SK-N-SH (cell line): ENCODE measurements around the gene APBA2. TPM values are rescaled to one million over a fixed set of nuclear protein-coding genes. Genes with fewer than 3 reads are reported as not detected.

Experiments
- CTCF ChIA-PET: fragments of 300-600, 350-600 bp; formaldehyde crosslinking; extraction: SDS; loops from one replicate; lab custom pipeline; 2021; lab: Yijun Ruan, JAX
- POLR2A ChIA-PET: fragments of 350-600 bp; sonication (Branson Sonifier 250); formaldehyde crosslinking; extraction: SDS; loops from one replicate; lab custom pipeline; 2020; ENCODE audit warnings: antibody characterized with exemption, inconsistent platforms; lab: Yijun Ruan, JAX
- DNase-seq: peaks from one replicate; pipeline ENCODE4 v3.0.0; 2012
- H2AFZ ChIP-seq: fragments of 200-600 bp; sonication (generic); 2 replicates; pipeline ENCODE4 v1.8.1; 2016; ENCODE audit warnings: antibody characterized with exemption, mild to moderate bottlenecking, low read depth
- H3F3A ChIP-seq: fragments of 200-600 bp; sonication (generic); replicated peaks from 2 replicates; pipeline ENCODE3; 2016; ENCODE audit warnings: antibody characterized with exemption, mild to moderate bottlenecking; ENCODE audit not compliant: insufficient read depth
- H3K27ac ChIP-seq, 2 experiments: fragments of 200-500 bp in 1 of 2; fragments of 200-600 bp in 1 of 2; sonication (Bioruptor generic) in 1 of 2; sonication (generic), shearing (Covaris generic) in 1 of 2; 2 replicates each; pipeline versions ENCODE4 v1.5.1 to v1.6.1; 2014 to 2016; ENCODE audit warnings: low read depth in 2 of 2, inconsistent platforms in 1 of 2, low read length in 1 of 2, mild to moderate bottlenecking in 1 of 2, mixed read lengths in 1 of 2
- H3K27me3 ChIP-seq: fragments of 200-600 bp; sonication (generic), shearing (Covaris generic); 2 replicates; pipeline ENCODE4 v1.6.1; 2016; ENCODE audit warnings: mixed run types; ENCODE audit not compliant: insufficient read depth
- H3K36me3 ChIP-seq, 2 experiments: fragments of 200-500 bp in 1 of 2; fragments of 200-600 bp in 1 of 2; sonication (Bioruptor generic) in 1 of 2; sonication (generic) in 1 of 2; replicated peaks in 1 of 2; 2 replicates each; pipeline versions ENCODE3 to v1.5.1; 2014 to 2016; ENCODE audit warnings: low read length in 1 of 2, mild to moderate bottlenecking in 1 of 2; ENCODE audit not compliant: insufficient read depth in 2 of 2, control insufficient read depth in 1 of 2
- H3K4me1 ChIP-seq, 2 experiments: fragments of 200-500 bp in 1 of 2; fragments of 200-600 bp in 1 of 2; sonication (Bioruptor generic) in 1 of 2; sonication (generic), shearing (Covaris generic) in 1 of 2; 2 replicates each; pipeline versions ENCODE4 v1.5.1 to v1.6.1; 2014 to 2016; ENCODE audit warnings: low read depth in 1 of 2, low read length in 1 of 2, mixed run types in 1 of 2; ENCODE audit not compliant: insufficient read depth in 2 of 2, control insufficient read depth in 1 of 2
- H3K4me2 ChIP-seq: fragments of 200-600 bp; sonication (generic), shearing (Covaris generic); 2 replicates; pipeline ENCODE4 v1.6.1; 2017; ENCODE audit warnings: mixed run types
- H3K4me3 ChIP-seq, 2 experiments: fragments of 200-500 bp in 1 of 2; fragments of 200-600 bp in 1 of 2; sonication (Bioruptor generic) in 1 of 2; sonication (generic), shearing (Covaris generic) in 1 of 2; 2 replicates each; pipeline versions ENCODE4 v1.5.1 to v1.8.1; 2014 to 2016; ENCODE audit warnings: low read depth in 2 of 2, inconsistent platforms in 1 of 2, low read length in 1 of 2, mild to moderate bottlenecking in 1 of 2, mixed read lengths in 1 of 2, moderate library complexity in 1 of 2
- H3K79me2 ChIP-seq: fragments of 200-600 bp; sonication (generic); 2 replicates; pipeline ENCODE4 v1.8.1; 2017; ENCODE audit warnings: mild to moderate bottlenecking; ENCODE audit not compliant: insufficient read depth
- H3K9ac ChIP-seq: fragments of 200-600 bp; sonication (generic); 2 replicates; pipeline ENCODE4 v1.6.1; 2017; ENCODE audit warnings: mixed run types
- H3K9me2 ChIP-seq: fragments of 200-600 bp; sonication (generic); 2 replicates; pipeline ENCODE4 v1.6.1; 2017; ENCODE audit warnings: mixed run types
- H3K9me3 ChIP-seq: fragments of 200-600 bp; sonication (generic); 2 replicates; pipeline ENCODE4 v1.6.1; 2017; ENCODE audit warnings: mixed run types, mild to moderate bottlenecking, moderate library complexity
- H4K20me1 ChIP-seq: fragments of 200-600 bp; sonication (generic); 2 replicates; pipeline ENCODE4 v1.6.1; 2017; ENCODE audit warnings: mild to moderate bottlenecking, mixed run types; ENCODE audit not compliant: insufficient read depth
- CHD2 ChIP-seq: fragments of 150-350 bp; IDR thresholded peaks from 2 replicates; pipeline ENCODE4 v1.6.1; 2018; ENCODE audit warnings: low read length; ENCODE audit not compliant: partially characterized antibody
- FOXM1 ChIP-seq: IDR thresholded peaks from 2 replicates; pipeline ENCODE4 v1.4.0; 2012; ENCODE audit warnings: low read depth, mild to moderate bottlenecking
- GABPA ChIP-seq: IDR thresholded peaks from 2 replicates; pipeline ENCODE4 v1.4.0; 2012; ENCODE audit warnings: low read depth, mild to moderate bottlenecking
- JUND ChIP-seq: IDR thresholded peaks from 2 replicates; pipeline ENCODE4 v1.4.0; 2012
- NFIC ChIP-seq: IDR thresholded peaks from 2 replicates; pipeline ENCODE4 v1.4.0; 2012; ENCODE audit warnings: borderline replicate concordance
- NRF1 ChIP-seq: IDR thresholded peaks from 2 replicates; pipeline ENCODE4 v1.6.1; 2012; ENCODE audit warnings: low read depth, mild to moderate bottlenecking, low read length
- POLR2AphosphoS5 ChIP-seq: IDR thresholded peaks from 2 replicates; pipeline ENCODE4 v1.6.1; 2012; ENCODE audit warnings: low read depth, low read length
- RAD21 ChIP-seq: IDR thresholded peaks from 2 replicates; pipeline ENCODE4 v1.6.1; 2012; ENCODE audit warnings: mild to moderate bottlenecking, low read length
- RCOR1 ChIP-seq: fragments of 150-350 bp; IDR thresholded peaks from 2 replicates; pipeline ENCODE4 v1.6.1; 2017; ENCODE audit warnings: antibody characterized with exemption, low read length
- RFX5 ChIP-seq: IDR thresholded peaks from 2 replicates; pipeline ENCODE4 v1.6.1; 2012; ENCODE audit warnings: mild to moderate bottlenecking, improper control_type of control experiment, low read length
- RXRA ChIP-seq: IDR thresholded peaks from 2 replicates; pipeline ENCODE4 v1.4.0; 2012; ENCODE audit warnings: low read depth, mild to moderate bottlenecking, borderline replicate concordance
- SIN3A ChIP-seq: IDR thresholded peaks from 2 replicates; pipeline ENCODE4 v1.6.1; 2012; ENCODE audit warnings: low read depth, mild to moderate bottlenecking, low read length, moderate library complexity, borderline replicate concordance
- SMC3 ChIP-seq: IDR thresholded peaks from 2 replicates; pipeline ENCODE4 v1.6.1; 2012; ENCODE audit warnings: low read depth, low read length, improper control_type of control experiment
- TCF12 ChIP-seq: IDR thresholded peaks from 2 replicates; pipeline ENCODE4 v1.4.0; 2012
- TEAD4 ChIP-seq: IDR thresholded peaks from 2 replicates; pipeline ENCODE4 v1.4.0; 2012; ENCODE audit warnings: mild to moderate bottlenecking, borderline replicate concordance; ENCODE audit not compliant: insufficient read depth
- YY1 ChIP-seq: IDR thresholded peaks from 2 replicates; pipeline ENCODE4 v1.4.0; 2012; ENCODE audit warnings: low read depth, mild to moderate bottlenecking
- WGBS: methylation state at CpG from one replicate; pipeline ENCODE4 v1.1.6; 2017; ENCODE audit warnings: low lambda C conversion rate; 5-methylcytosine and 5-hydroxymethylcytosine counted together
- polyA plus RNA-seq, 3 experiments: library from polyadenylated mRNA; depleted of rRNA; stranded (reverse); fragments of >200 nt; gene quantifications; 2 replicates each; pipeline ENCODE4 v1.2.3, GENCODE V29; 2012
- TF ChIP-seq, protein P1 (sequence below): IDR thresholded peaks from 2 replicates; pipeline ENCODE4 v1.4.0; 2012; ENCODE audit warnings: low read depth, borderline replicate concordance
- TF ChIP-seq, protein P2 (sequence below): fragments of 150-350 bp; IDR thresholded peaks from 2 replicates; pipeline ENCODE4 v1.6.1; 2017; ENCODE audit warnings: antibody characterized with exemption, low read length, low read depth, borderline replicate concordance
- TF ChIP-seq, protein P3 (sequence below): IDR thresholded peaks from 2 replicates; pipeline ENCODE4 v1.4.0; 2012; ENCODE audit warnings: low read depth, borderline replicate concordance
- TF ChIP-seq, protein P4 (sequence below): IDR thresholded peaks from 2 replicates; pipeline ENCODE4 v1.4.0; 2012; ENCODE audit warnings: low read depth

Gene APBA2
- polyA plus RNA-seq, 1 of the 3 experiments (the other 2 are of a cell fraction), result 12.7 TPM

DNA sequence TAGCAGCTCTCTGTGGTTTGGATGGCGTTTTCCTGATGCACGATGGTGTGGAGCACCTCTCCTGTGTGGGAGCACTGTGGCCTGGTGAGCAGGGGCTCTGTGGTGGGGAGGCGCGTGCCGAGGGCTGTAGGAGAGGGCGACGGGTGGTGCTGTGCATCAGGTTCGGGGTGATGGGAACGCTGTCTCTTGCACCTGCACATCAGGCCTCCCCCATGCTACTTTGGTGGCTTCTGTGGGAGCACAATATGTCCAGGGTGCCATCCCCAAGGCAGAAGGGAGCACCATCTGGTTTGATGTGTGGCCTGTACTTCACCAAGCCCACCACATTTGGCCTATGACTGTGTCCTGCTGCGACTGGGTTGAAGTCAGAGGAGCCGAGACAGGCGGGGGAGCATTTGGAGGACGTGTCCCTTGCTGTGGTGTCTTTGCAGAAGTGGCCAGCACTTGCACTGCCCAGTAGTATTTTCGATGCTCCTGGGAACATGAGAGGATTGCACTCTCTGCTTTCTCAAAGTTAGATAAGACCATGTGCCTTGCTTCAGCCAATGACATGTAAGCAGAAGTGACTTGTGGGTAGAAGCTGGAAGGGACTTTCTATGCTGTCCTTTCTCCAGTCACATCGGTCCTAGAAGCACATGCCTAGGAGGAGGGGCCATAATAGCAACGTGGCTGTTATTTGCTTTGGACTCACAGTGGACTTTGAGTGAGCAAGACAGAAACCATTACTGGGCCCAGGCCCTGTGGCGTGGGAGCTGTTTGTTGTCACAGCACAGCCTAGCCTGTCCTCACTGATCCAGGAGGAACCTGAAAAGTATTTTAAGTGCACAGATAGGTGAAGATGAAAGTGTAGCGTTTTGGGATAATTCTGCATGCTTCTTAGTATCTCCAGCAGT lies 72.1 kb downstream of the APBA2 start:
- peaks cover 6 to 33% of the 10 kb centered on the region in 2 experiments; a peak in 3 of 4 replicates for H3K4me1 ChIP-seq
- DNase-seq, result no peak
- no peaks in the 10 kb centered on the region for H3K79me2 ChIP-seq
- no peaks in the 10 kb centered on the region for H4K20me1 ChIP-seq
- no peaks in the 10 kb centered on the region for H3F3A ChIP-seq
- TF ChIP-seq RAD21 (no peak), TEAD4 (no peak), RCOR1 (no peak), SMC3 (no peak), NFIC (no peak), NRF1 (no peak), POLR2AphosphoS5 (no peak), SIN3A (no peak), CHD2 (no peak), FOXM1 (no peak), GABPA (no peak), JUND (no peak), RFX5 (no peak), RXRA (no peak), YY1 (no peak), TCF12 (no peak)
- TF ChIP-seq, protein P1, sequence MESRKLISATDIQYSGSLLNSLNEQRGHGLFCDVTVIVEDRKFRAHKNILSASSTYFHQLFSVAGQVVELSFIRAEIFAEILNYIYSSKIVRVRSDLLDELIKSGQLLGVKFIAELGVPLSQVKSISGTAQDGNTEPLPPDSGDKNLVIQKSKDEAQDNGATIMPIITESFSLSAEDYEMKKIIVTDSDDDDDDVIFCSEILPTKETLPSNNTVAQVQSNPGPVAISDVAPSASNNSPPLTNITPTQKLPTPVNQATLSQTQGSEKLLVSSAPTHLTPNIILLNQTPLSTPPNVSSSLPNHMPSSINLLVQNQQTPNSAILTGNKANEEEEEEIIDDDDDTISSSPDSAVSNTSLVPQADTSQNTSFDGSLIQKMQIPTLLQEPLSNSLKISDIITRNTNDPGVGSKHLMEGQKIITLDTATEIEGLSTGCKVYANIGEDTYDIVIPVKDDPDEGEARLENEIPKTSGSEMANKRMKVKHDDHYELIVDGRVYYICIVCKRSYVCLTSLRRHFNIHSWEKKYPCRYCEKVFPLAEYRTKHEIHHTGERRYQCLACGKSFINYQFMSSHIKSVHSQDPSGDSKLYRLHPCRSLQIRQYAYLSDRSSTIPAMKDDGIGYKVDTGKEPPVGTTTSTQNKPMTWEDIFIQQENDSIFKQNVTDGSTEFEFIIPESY, result no peak
- TF ChIP-seq, protein P2, sequence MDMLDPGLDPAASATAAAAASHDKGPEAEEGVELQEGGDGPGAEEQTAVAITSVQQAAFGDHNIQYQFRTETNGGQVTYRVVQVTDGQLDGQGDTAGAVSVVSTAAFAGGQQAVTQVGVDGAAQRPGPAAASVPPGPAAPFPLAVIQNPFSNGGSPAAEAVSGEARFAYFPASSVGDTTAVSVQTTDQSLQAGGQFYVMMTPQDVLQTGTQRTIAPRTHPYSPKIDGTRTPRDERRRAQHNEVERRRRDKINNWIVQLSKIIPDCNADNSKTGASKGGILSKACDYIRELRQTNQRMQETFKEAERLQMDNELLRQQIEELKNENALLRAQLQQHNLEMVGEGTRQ, result no peak
- TF ChIP-seq, protein P3, sequence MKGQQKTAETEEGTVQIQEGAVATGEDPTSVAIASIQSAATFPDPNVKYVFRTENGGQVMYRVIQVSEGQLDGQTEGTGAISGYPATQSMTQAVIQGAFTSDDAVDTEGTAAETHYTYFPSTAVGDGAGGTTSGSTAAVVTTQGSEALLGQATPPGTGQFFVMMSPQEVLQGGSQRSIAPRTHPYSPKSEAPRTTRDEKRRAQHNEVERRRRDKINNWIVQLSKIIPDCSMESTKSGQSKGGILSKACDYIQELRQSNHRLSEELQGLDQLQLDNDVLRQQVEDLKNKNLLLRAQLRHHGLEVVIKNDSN, result no peak
- TF ChIP-seq, protein P4, sequence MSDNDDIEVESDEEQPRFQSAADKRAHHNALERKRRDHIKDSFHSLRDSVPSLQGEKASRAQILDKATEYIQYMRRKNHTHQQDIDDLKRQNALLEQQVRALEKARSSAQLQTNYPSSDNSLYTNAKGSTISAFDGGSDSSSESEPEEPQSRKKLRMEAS, result no peak
- TF ChIP-seq, all 33 proteins: peak for 0
- H2AFZ ChIP-seq, result no peak overlapping the region
- no peak overlapping the region for H3K4me2 ChIP-seq
- H3K36me3 ChIP-seq, result no peaks in the 10 kb centered on the region
- H3K9me2 ChIP-seq, result no peaks in the 10 kb centered on the region
- no peaks in the 10 kb centered on the region for H3K9me3 ChIP-seq
- H3K27ac ChIP-seq, result no peak overlapping the region
- no peak overlapping the region for H3K9ac ChIP-seq
- POLR2A ChIA-PET, result no interaction called here
- H3K4me3 ChIP-seq, result no peak overlapping the region
- H3K27me3 ChIP-seq, result no peaks in the 10 kb centered on the region
- CTCF ChIA-PET, result interaction anchor here (0.7 kb wide), 1 partner anchor 145 kb away, joined by 3 read pairs; no protein-coding TSS in a partner anchor
- WGBS, result 89% methylated on average over 17 of the region's 18 CpGs
